GM21390 (cell line): ENCODE results near the gene MCOLN1.

Experiments
- ATAC-seq: cut with Tn5 transposase; IDR thresholded peaks from one replicate; pipeline ENCODE4 v1.9.1; 2021; ENCODE audit not compliant: unreplicated experiment

Gene MCOLN1

DNA sequence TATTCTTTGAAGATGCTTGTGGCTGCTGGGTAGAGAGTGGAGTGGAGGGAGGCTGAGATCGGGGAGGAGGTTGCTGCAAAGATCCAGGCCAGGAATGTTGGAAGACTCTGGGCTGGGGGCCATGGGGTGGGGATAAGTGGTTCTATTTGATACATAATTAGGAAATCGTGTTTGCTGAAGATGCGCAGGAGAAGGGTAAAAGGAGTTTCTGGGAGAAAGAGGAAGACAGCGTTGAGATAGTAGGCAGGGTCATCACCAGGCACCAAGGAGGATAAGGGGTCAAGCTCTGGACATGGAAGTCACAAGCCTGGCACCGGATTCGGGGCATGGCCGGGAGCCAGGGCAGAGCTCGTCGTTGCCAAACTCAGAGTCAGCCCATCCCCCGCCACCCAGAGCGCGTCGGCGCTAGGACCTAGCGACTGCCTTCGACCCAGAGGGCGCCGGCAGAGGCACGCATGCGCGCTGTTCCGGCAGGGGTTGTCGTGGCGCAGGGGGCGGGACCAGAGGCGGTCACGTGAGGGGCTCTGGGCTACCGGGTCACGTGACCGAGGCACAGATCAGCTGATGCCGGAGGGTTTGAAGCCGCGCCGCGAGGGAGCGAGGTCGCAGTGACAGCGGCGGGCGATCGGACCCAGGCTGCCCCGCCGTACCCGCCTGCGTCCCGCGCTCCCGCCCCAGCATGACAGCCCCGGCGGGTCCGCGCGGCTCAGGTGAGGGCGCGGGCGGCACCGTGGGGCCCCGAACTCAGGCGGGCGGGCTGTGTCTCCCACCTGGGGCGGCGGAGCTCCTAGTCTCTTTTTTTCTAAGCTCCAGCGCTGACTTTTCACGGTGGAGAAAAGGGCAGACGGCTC is at the start of gene MCOLN1:
MCOLN1 (plus strand) TSS at position 553 of the 851 bp plus-strand sequence; CDS start at position 680, 127 bp downstream.
- ATAC-seq = peak; percentile 65

- ATAC-seq = no peak
Observed at GRCh38 chr19:7475665-7476064, 46.8 kb upstream of the MCOLN1 start.

- no peak for ATAC-seq
Observed at GRCh38 chr19:7476241-7476640, 46.2 kb upstream of the MCOLN1 start.

GRCh38 chr19:7476777-7477494 is 45.5 kb upstream of the MCOLN1 start:
- ATAC-seq = no peak

- no peak for ATAC-seq
Observed at GRCh38 chr19:7477758-7478157, 44.7 kb upstream of the MCOLN1 start.

GRCh38 chr19:7478173-7478842 is 44.1 kb upstream of the MCOLN1 start:
- ATAC-seq = no peak

DNA sequence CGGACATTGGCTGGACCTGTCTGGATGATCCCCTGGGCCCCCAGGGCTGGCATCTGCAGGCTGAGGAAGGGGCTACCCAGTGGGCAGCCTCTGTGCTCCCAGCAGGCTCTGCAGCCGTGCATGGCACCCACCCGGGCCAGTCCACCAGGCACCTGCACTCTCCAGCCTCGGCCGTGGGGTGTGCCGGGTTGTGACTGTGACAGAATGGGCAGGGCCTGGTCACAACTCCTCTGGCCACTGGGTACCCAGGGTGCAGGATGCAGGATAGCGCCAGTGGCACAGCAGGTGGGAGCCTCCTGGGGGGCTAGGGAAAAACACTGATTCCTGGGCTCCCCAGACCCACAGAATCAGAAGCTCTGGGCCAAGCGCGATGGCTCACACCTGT is 43.6 kb upstream of the MCOLN1 start:
- no peak for ATAC-seq

GRCh38 chr19:7480222-7480969 is 42.0 kb upstream of the MCOLN1 start:
- ATAC-seq = no peak

GRCh38 chr19:7480970-7481255 is 41.5 kb upstream of the MCOLN1 start:
- no peak for ATAC-seq

DNA sequence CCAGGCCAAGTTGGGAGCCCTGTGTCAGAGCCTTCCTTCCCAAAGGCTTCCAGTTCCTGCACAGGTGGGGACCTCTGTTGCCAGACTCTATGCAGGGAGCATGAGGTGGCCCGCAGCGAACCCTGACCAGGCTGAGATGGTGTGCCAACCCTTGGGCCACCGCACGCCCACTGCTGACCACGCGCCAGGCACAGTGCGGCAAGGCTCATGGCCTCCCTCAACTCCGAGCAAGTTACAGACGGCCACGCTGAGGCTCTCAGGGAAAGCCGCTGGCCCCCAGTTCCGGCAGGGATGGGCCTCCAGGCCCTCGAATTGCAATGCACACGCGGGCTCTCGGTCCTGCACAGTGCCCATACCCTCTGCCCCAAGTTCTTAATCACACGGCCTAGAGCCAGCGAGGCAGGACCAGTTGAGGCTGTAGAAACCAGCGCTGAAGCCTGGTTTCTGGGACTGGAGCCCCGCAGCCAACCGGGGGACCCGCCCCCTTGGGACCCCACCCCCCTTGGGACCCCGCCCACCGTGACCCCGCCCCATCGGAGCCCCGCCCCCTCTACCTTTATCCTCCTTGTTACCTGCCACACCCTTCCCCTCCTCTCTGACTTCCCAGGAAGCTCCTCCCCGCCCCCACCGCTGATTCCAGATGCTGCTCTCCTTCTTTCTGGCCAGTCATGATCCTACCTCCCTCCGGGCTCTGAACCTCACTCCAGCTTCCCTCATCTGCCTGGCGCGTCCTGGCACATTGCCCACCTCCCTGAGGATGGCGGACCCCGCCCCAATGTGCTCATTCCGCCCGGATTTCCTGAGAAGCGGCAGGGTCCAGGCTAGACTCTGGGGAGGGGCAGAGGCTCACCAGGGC is 39.6 kb upstream of the MCOLN1 start:
- no peak for ATAC-seq

- no peak for ATAC-seq
Observed at GRCh38 chr19:7483720-7484201, 38.7 kb upstream of the MCOLN1 start.

- ATAC-seq = no peak
Observed at GRCh38 chr19:7486923-7487322, 35.5 kb upstream of the MCOLN1 start.

GRCh38 chr19:7488736-7489353 is 33.6 kb upstream of the MCOLN1 start, which contains the start of gene PEX11G:
PEX11G (minus strand) TSS chr19:7489035; CDS start chr19:7489010, 25 bp downstream.
- ATAC-seq = no peak

DNA sequence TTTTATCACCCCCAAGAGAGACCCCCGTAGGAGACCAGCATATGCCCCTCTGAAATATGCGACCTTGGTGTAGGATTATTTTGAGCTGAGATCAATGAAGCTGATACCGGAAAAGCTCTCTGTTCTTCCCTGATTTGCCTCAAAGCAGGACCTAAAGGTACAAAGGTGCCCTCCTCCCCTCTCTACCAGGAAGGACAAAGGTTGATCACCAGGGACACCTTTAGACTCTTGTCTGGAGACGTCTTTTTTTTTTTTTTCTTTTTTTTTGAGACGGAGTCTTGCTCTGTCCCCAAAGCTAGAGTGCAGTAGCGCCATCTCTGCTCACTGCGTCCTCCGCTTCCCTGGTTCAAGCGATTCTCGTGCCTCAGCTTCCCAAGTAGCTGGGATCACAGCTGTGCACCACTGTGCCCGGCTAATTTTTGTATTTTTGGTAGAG is 32.8 kb upstream of the MCOLN1 start:
- ATAC-seq = no peak

GRCh38 chr19:7492142-7492541 is 30.3 kb upstream of the MCOLN1 start:
- no peak for ATAC-seq

GRCh38 chr19:7492558-7492957 is 29.9 kb upstream of the MCOLN1 start:
- ATAC-seq = no peak

DNA sequence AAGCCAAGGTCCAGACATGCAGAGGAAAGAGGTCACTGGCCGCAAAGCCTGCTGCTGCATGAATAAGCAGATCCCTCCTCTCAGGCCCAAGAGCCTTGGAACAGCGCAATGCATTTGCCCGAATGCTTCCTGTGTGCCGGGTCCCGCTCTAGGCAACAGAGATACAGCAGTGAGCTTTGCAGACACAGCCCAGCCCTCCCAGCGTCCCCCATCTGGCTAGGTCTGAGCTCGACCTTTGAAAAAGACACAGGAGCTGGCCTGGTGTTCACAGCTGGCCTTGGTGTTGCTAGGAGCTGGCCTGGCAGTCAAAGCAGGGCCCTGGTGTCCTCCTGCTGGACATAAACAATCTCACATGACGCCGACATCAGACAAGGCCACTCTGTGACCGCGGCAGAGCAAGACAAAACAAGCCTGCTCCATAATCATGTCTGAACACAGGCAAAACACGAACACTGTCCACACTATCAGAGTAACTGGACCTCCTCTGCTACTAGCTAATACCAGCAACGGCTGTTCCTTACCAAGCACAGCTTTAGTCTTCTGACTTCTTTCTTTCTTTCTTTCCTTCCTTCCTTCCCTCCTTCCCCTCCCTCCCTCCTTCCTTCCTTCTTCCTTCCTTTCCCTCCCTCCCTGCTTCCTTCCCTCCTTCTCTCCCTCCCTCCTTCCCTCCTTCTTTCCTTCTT is 27.9 kb upstream of the MCOLN1 start:
- no peak for ATAC-seq

- ATAC-seq = no peak
Observed at GRCh38 chr19:7497292-7497691, 25.1 kb upstream of the MCOLN1 start.
